BE2C (cell line): ENCODE measurements around the gene AGTRAP.

Experiments
- DNase-seq: peaks from one replicate; pipeline ENCODE4 v3.0.0-alpha.2; 2020
- H3K27me3 ChIP-seq: fragments of 250-450 bp; sonication (Bioruptor Pico); 2 replicates; pipeline ENCODE4 v1.5.1; 2020; ENCODE audit warnings: mild to moderate bottlenecking
- H3K36me3 ChIP-seq: fragments of 250-450 bp; sonication (Bioruptor Pico); 2 replicates; pipeline ENCODE4 v1.5.1; 2020; ENCODE audit warnings: mild to moderate bottlenecking
- H3K4me1 ChIP-seq: fragments of 250-450 bp; sonication (Bioruptor Pico); 2 replicates; pipeline ENCODE4 v1.5.1; 2020
- H3K4me3 ChIP-seq: 2 replicates; pipeline ENCODE4 v1.5.1; 2011; ENCODE audit warnings: low read depth, low read length
- H3K9me3 ChIP-seq: fragments of 250-450 bp; sonication (Bioruptor Pico); 2 replicates; pipeline ENCODE4 v1.5.1; 2020
- CTCF ChIP-seq: IDR thresholded peaks from 2 replicates; pipeline ENCODE4 v1.5.1; 2012; ENCODE audit warnings: mild to moderate bottlenecking, low read depth, low read length

AGTRAP gene

GRCh38 chr1:11736746-11737639 lies 1.1 kb downstream of the AGTRAP start:
- H3K27me3 ChIP-seq, result no peaks in the 10 kb centered on the region
- no peaks in the 10 kb centered on the region for H3K9me3 ChIP-seq
- no peaks in the 10 kb centered on the region for H3K4me1 ChIP-seq
- no peak for TF ChIP-seq CTCF
- peak overlapping the region; percentile 85 for H3K4me3 ChIP-seq
- H3K36me3 ChIP-seq, result no peaks in the 10 kb centered on the region
- no peak for DNase-seq

GRCh38 chr1:11738096-11738495 lies 2.2 kb downstream of the AGTRAP start:
- no peaks in the 10 kb centered on the region for H3K36me3 ChIP-seq
- no peaks in the 10 kb centered on the region for H3K9me3 ChIP-seq
- TF ChIP-seq CTCF, result no peak
- no peak overlapping the region for H3K4me3 ChIP-seq
- no peaks in the 10 kb centered on the region for H3K4me1 ChIP-seq
- DNase-seq, result no peak
- no peaks in the 10 kb centered on the region for H3K27me3 ChIP-seq

- Histone ChIP-seq H3K4me1 (no peaks in the 10 kb centered on the region), H3K9me3 (no peaks in the 10 kb centered on the region), H3K36me3 (no peaks in the 10 kb centered on the region), H3K27me3 (no peaks in the 10 kb centered on the region), H3K4me3 (no peak overlapping the region)
- TF ChIP-seq CTCF, result no peak
- no peak for DNase-seq
Observed at GRCh38 chr1:11738783-11739182, 2.8 kb downstream of the AGTRAP start.

- TF ChIP-seq CTCF, result no peak
- H3K4me1 ChIP-seq, result no peaks in the 10 kb centered on the region
- no peak for DNase-seq
- no peak overlapping the region for H3K4me3 ChIP-seq
- no peaks in the 10 kb centered on the region for H3K27me3 ChIP-seq
- no peaks in the 10 kb centered on the region for H3K36me3 ChIP-seq
- no peaks in the 10 kb centered on the region for H3K9me3 ChIP-seq
Observed at GRCh38 chr1:11740258-11741192, 4.6 kb downstream of the AGTRAP start.

GRCh38 chr1:11741482-11741881 lies 5.5 kb downstream of the AGTRAP start:
- no peak for TF ChIP-seq CTCF
- DNase-seq, result no peak
- H3K4me1 ChIP-seq, result no peaks in the 10 kb centered on the region
- no peaks in the 10 kb centered on the region for H3K9me3 ChIP-seq
- no peaks in the 10 kb centered on the region for H3K27me3 ChIP-seq
- no peak overlapping the region for H3K4me3 ChIP-seq
- H3K36me3 ChIP-seq, result no peaks in the 10 kb centered on the region
